Panc1 (cell line): ENCODE data around the gene PDE10A.

ENCODE experiments used
- CTCF ChIP-seq: fragments of 450-650 bp; IDR thresholded peaks from 2 replicates; pipeline ENCODE4 v1.5.1; 2017; ENCODE audit warnings: mild to moderate bottlenecking
- POLR2AphosphoS5 ChIP-seq: IDR thresholded peaks from 2 replicates; pipeline ENCODE4 v1.6.1; 2012; ENCODE audit warnings: mild to moderate bottlenecking, low read depth, low read length, moderate library complexity
- REST ChIP-seq, 2 experiments: IDR thresholded peaks; 2 replicates each; pipeline ENCODE4 v1.6.1; 2011 to 2012; ENCODE audit warnings: low read depth in 2 of 2, control low read depth in 1 of 2, low read length in 1 of 2, mild to moderate bottlenecking in 1 of 2, moderate library complexity in 1 of 2; ENCODE audit not compliant: insufficient read depth in 1 of 2
- SIN3A ChIP-seq: IDR thresholded peaks from 2 replicates; pipeline ENCODE4 v1.6.1; 2012; ENCODE audit warnings: low read depth, mild to moderate bottlenecking, low read length, moderate library complexity, borderline replicate concordance; ENCODE audit not compliant: insufficient read depth

DNA sequence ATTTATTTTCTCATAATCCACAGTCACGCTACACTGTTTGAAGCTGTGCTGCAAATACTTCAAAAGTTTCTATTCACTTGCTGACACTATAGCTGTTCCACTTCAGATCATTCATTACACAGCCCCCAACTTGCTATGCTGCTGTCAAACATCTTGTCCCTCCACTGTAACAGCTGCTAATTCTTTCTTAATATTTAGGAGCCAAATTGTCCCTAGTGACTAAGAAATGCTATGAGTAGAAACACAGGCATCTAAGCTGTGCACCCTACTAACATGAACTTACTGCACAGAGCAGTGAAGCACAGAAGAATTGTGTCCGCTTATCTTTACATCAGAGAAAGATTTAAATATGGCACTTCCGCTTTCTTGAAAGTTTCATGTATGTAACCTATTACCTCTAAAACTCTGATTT lies 91.3 kb downstream of the PDE10A start:
- TF ChIP-seq CTCF (no peak), SIN3A (no peak), REST (IDR thresholded peaks at IDR 0.05; ENCODE audit: insufficient read depth in 1 of 2, low read depth in 2 of 2, low read length in 1 of 2) (no peak), POLR2AphosphoS5 (no peak)
